Subcutaneous adipose tissue (tissue), 4 donors: ENCODE results near the gene CCDC90B. TPM values are rescaled to one million over a fixed set of nuclear protein-coding genes. Genes with fewer than 3 reads are reported as not detected.

Experiments
- total RNA-seq, 4 donors: library from RNA; depleted of rRNA; stranded (reverse); fragments of >200 nt; gene quantifications; one replicate each; pipeline ENCODE4 v1.1.0, GENCODE V29; 2016
- TF ChIP-seq, protein P1 (sequence below): fragments of 450-650 bp; IDR thresholded peaks from one replicate; pipeline ENCODE4 v1.5.1; 2016; ENCODE audit warnings: low read depth, mild to moderate bottlenecking, control low read depth, antibody characterized with exemption, moderate library complexity

CCDC90B gene
- total RNA-seq, 4 donors from 2014 or later = 27.7 to 54.8 (median 42.2) TPM

DNA sequence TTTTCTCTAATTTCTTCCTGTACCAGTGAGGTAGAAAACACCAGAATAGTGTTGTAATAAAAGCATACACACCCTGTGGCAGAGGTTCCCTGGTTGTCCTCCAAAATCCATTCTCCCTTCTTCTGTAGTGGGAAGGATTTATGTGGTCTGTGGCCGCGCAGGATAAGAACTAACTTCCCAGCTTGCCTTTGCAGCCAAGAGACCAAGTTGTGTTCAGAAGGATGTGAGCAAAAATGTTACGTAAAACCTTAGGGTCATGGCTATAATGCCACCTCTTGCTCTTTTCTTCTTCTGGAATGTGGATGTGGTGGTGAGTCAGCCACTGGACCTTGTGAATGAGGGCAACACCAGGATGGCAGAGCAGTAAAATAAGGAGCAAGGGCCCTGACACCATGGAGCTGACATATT lies 28.4 kb downstream of the CCDC90B start:
- TF ChIP-seq, protein P1, sequence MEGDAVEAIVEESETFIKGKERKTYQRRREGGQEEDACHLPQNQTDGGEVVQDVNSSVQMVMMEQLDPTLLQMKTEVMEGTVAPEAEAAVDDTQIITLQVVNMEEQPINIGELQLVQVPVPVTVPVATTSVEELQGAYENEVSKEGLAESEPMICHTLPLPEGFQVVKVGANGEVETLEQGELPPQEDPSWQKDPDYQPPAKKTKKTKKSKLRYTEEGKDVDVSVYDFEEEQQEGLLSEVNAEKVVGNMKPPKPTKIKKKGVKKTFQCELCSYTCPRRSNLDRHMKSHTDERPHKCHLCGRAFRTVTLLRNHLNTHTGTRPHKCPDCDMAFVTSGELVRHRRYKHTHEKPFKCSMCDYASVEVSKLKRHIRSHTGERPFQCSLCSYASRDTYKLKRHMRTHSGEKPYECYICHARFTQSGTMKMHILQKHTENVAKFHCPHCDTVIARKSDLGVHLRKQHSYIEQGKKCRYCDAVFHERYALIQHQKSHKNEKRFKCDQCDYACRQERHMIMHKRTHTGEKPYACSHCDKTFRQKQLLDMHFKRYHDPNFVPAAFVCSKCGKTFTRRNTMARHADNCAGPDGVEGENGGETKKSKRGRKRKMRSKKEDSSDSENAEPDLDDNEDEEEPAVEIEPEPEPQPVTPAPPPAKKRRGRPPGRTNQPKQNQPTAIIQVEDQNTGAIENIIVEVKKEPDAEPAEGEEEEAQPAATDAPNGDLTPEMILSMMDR = no peak

DNA sequence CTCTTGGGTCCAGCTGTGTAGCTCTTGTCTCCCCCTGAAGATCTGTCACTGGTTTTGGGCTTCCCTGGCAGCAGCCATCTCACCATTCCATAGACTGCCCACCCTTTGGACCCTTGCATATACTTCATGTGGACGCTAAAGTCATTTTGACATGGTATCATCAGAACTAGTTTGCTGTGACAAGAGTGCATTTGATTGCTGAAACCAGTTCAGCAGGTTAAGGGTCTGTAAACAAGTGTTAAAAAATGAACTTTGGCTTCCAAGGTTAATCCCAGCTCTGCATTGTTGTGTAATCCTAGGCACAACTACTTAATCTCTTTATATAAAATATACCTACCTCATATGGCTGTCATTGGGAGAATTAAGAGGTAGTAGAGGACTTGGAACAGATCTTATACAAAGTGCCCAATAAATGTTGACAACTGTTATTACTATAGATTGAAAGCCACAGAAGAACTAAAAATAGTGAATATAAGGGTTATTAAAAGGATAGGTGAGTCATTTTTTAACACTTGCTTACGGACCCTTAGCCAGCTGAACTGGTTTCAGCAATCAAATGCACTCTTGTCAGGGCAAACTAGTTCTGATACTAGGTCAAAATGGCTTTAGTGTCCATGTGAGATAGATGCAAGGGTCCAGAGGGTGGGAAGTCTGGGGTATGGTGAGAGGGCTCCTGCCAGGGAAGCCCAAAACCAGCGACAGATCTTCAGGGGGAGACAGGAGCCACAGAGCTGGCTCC lies 29.4 kb downstream of the CCDC90B start:
- TF ChIP-seq, protein P1 = no peak

DNA sequence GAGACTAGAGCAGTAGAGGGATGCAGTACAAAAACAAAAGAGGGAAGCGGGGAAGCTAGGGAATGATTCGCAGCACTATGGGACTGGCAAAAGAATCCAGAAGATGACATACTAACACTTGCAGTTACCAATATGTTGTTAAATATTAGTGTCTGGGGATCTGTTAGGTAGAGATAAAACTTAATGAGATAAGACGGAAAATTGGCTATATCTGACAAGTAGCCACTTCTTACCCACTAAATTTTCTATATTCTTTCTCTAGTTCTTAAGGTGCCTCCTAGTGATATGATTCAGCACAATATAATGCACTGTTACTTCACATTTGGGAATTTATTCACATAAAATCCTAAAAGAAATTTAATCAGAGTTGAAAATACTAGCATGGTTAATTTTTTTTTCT lies 30.8 kb downstream of the CCDC90B start:
- TF ChIP-seq, protein P1 = no peak

DNA sequence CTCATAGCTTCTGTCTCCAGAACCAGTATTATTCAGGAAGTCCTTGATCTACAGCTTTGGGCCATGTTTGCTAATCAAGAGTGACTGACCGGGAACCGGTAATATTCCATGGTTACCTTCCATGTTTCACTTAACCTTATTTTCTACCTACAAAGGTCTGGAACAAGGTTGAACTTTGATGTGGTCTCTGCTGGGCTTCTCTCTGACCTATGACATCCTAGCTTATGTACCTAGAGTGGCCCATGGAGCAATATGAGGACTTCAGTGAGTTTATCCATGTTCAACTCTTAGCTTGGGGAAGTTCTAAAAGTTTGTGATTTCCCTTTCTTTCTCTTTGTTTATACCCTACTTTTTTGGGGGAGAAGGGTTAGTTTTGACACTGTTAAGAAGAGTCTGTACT lies 33.2 kb downstream of the CCDC90B start:
- TF ChIP-seq, protein P1 = no peak

DNA sequence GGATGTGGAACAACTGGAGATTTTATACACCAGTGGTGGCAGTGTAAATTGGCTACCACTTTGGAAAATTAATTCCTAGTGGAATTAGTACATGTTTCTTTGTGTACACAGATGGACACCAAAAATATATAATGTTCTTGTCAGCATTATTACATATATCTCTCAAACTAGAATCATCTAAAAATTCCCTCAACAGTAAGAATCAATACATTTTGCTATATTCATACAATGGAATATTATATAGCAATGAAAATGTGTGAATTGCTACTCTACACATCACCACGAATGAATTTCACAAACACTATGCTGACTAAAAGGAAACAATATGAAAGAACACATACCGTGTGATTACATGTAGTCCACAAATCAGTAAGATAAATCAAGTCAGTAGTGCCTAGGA lies 33.9 kb downstream of the CCDC90B start:
- TF ChIP-seq, protein P1 = no peak

DNA sequence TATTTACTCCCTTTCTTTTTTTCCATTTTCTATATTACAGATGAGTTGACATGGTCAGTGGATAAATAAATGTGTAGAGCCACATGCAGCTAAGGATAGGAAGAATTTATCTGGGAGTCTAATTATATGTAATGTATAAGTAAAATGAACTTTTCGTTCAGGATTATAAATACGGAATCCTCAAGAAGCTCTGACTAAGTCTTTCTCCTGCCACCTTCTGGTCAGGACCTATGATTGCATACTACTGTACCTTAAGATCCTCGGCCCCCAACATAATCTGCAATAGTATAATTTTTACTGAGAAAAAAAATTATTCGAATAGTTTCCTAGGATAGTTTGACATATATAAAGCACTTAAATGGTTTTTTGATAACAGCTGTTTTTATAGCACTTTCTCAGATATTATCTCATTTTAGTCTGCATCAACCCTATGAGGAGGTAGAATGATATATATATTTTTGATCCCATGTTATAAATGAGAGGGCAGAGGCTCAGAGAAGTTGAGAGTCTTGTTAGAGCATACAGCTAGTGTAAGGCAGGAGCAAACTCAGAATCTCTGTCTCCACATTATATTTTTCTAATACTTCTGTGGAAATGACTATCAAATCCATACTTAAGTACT lies 36.1 kb downstream of the CCDC90B start:
- TF ChIP-seq, protein P1 = no peak

DNA sequence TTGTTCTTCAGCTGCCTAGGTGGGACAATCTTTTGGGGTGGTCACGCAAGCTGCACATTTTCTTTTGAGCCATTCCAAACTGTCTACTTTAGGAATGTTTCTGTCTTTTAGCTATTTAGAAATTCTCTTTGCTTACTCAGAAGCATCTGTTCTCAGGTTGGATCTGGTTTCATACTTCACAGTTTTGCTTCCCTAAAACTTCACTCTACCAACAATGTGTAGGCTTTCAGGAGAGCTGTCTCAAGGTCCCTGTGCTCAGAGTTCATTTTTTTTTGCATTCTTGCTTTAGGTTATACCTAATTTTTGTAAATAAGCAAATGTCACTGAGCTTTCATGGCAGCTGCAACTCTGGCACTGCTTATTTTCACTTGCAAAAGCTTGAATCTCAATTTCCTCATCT lies 36.7 kb downstream of the CCDC90B start:
- TF ChIP-seq, protein P1 = no peak
